ENCODE data around the gene SPAG4.

- TF ChIP-seq POLR2A (IDR thresholded peaks at IDR 0.05), result no peak
- TF ChIP-seq, protein P1, sequence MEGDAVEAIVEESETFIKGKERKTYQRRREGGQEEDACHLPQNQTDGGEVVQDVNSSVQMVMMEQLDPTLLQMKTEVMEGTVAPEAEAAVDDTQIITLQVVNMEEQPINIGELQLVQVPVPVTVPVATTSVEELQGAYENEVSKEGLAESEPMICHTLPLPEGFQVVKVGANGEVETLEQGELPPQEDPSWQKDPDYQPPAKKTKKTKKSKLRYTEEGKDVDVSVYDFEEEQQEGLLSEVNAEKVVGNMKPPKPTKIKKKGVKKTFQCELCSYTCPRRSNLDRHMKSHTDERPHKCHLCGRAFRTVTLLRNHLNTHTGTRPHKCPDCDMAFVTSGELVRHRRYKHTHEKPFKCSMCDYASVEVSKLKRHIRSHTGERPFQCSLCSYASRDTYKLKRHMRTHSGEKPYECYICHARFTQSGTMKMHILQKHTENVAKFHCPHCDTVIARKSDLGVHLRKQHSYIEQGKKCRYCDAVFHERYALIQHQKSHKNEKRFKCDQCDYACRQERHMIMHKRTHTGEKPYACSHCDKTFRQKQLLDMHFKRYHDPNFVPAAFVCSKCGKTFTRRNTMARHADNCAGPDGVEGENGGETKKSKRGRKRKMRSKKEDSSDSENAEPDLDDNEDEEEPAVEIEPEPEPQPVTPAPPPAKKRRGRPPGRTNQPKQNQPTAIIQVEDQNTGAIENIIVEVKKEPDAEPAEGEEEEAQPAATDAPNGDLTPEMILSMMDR (IDR thresholded peaks at IDR 0.05), result no peak
- no peak for TF ChIP-seq EP300 (IDR thresholded peaks at IDR 0.05)
Measured at GRCh38 chr20:35597186-35597585, 18.4 kb upstream of the SPAG4 start.
